ENCODE measurements around the gene EXOC1. TPM values are rescaled to one million over a fixed set of nuclear protein-coding genes. Genes with fewer than 3 reads are reported as not detected.

The EXOC1 gene, protein sequence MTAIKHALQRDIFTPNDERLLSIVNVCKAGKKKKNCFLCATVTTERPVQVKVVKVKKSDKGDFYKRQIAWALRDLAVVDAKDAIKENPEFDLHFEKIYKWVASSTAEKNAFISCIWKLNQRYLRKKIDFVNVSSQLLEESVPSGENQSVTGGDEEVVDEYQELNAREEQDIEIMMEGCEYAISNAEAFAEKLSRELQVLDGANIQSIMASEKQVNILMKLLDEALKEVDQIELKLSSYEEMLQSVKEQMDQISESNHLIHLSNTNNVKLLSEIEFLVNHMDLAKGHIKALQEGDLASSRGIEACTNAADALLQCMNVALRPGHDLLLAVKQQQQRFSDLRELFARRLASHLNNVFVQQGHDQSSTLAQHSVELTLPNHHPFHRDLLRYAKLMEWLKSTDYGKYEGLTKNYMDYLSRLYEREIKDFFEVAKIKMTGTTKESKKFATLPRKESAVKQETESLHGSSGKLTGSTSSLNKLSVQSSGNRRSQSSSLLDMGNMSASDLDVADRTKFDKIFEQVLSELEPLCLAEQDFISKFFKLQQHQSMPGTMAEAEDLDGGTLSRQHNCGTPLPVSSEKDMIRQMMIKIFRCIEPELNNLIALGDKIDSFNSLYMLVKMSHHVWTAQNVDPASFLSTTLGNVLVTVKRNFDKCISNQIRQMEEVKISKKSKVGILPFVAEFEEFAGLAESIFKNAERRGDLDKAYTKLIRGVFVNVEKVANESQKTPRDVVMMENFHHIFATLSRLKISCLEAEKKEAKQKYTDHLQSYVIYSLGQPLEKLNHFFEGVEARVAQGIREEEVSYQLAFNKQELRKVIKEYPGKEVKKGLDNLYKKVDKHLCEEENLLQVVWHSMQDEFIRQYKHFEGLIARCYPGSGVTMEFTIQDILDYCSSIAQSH
- total RNA-seq, result 1 to 10 TPM; 6.7 to 9.8 (median 9.2) TPM
- long read RNA-seq, partial matches to known transcripts, result 0 of 1 reads
- long read RNA-seq, other reads (novel, unspliced or antisense), result 1 of 1 reads

GRCh38 chr4:55853484-55854046, at the start of gene EXOC1:
Gene EXOC1, plus strand, starts transcription at chr4:55853648. Its CDS starts 4,676 bp downstream, at chr4:55858324.
- intact Hi-C loops (cut with DNase I), result no loop called here
- ATAC-seq, result peak; percentile 100
- WGBS (ENCODE audit: insufficient coverage, low coverage, low lambda C conversion rate, missing lambda C conversion rate), result under 1% methylated on average over 38 of the region's 50 CpGs
- peak within 1 kb of the TSS; percentile 49 to 58 (median 54) for H3K27ac ChIP-seq
- H3K27me3 ChIP-seq, result no peaks in the 10 kb centered on the region
- H3K36me3 ChIP-seq, result no peaks in the 10 kb centered on the region
- peak; percentile 97 to 98 (median 98) for DNase-seq
- H3K4me1 ChIP-seq, result no peaks in the 10 kb centered on the region
- peak within 1 kb of the TSS; percentile 77 to 97 (median 91) for H3K4me3 ChIP-seq
- no peaks in the 10 kb centered on the region for H3K9me3 ChIP-seq
- TF ChIP-seq, protein P1, sequence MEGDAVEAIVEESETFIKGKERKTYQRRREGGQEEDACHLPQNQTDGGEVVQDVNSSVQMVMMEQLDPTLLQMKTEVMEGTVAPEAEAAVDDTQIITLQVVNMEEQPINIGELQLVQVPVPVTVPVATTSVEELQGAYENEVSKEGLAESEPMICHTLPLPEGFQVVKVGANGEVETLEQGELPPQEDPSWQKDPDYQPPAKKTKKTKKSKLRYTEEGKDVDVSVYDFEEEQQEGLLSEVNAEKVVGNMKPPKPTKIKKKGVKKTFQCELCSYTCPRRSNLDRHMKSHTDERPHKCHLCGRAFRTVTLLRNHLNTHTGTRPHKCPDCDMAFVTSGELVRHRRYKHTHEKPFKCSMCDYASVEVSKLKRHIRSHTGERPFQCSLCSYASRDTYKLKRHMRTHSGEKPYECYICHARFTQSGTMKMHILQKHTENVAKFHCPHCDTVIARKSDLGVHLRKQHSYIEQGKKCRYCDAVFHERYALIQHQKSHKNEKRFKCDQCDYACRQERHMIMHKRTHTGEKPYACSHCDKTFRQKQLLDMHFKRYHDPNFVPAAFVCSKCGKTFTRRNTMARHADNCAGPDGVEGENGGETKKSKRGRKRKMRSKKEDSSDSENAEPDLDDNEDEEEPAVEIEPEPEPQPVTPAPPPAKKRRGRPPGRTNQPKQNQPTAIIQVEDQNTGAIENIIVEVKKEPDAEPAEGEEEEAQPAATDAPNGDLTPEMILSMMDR (IDR thresholded peaks at IDR 0.05), result no peak
- TF ChIP-seq POLR2A (IDR thresholded peaks at IDR 0.05), result peak; percentile 45

- Histone ChIP-seq H3K36me3 (no peaks in the 10 kb centered on the region), H3K4me3 (no peak overlapping the region), H3K27me3 (no peaks in the 10 kb centered on the region), H3K27ac (no peak overlapping the region), H3K9me3 (no peaks in the 10 kb centered on the region), H3K4me1 (no peaks in the 10 kb centered on the region)
- intact Hi-C loops (cut with DNase I), result no loop called here
- ATAC-seq, result no peak
- TF ChIP-seq, protein P1 (IDR thresholded peaks at IDR 0.05), result no peak
- TF ChIP-seq POLR2A (IDR thresholded peaks at IDR 0.05), result no peak
- DNase-seq, result no peak
Observed at GRCh38 chr4:55807556-55807955, 45.9 kb upstream of the EXOC1 start.

DNA sequence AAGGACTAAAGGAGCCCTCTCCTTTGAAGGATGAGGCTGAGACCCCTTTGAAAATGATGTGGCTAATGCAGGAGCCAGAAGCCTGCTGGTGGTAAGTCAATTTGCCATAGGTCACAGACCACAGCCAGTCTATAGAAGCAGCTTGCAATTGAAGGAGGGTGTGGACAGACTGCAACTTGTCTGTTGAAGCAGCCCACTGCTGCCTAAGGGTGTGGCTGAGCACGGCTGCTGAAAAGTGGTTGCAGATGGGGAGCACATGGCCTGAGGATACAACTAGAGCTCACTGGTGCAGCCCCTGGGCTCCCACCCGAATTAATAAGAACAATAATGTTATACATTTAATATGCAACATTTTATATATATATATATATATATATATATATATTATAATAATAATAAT, 45.3 kb upstream of the EXOC1 start:
- DNase-seq (no peak), ATAC-seq (no peak)
- H3K27ac ChIP-seq, result no peak overlapping the region
- H3K9me3 ChIP-seq, result no peaks in the 10 kb centered on the region
- intact Hi-C loops (cut with DNase I), result no loop called here
- no peaks in the 10 kb centered on the region for H3K4me1 ChIP-seq
- WGBS (ENCODE audit: insufficient coverage, low coverage, low lambda C conversion rate, missing lambda C conversion rate), result 42% methylated on average over 2 of the region's 2 CpGs
- H3K36me3 ChIP-seq, result no peaks in the 10 kb centered on the region
- no peak overlapping the region for H3K4me3 ChIP-seq
- H3K27me3 ChIP-seq, result no peaks in the 10 kb centered on the region
- TF ChIP-seq, protein P1 (IDR thresholded peaks at IDR 0.05), result no peak
- TF ChIP-seq POLR2A (IDR thresholded peaks at IDR 0.05), result no peak

- H3K9me3 ChIP-seq, result no peaks in the 10 kb centered on the region
- DNase-seq, result no peak
- H3K4me1 ChIP-seq, result no peaks in the 10 kb centered on the region
- H3K36me3 ChIP-seq, result no peaks in the 10 kb centered on the region
- no peaks in the 10 kb centered on the region for H3K27me3 ChIP-seq
- H3K4me3 ChIP-seq, result no peak overlapping the region
- ATAC-seq, result no peak
- H3K27ac ChIP-seq, result no peak overlapping the region
- WGBS (ENCODE audit: insufficient coverage, low coverage, low lambda C conversion rate, missing lambda C conversion rate), result 43% methylated on average over 5 of the region's 5 CpGs
- intact Hi-C loops (cut with DNase I), result no loop called here
- TF ChIP-seq, protein P1 (IDR thresholded peaks at IDR 0.05), result no peak
- no peak for TF ChIP-seq POLR2A (IDR thresholded peaks at IDR 0.05)
Observed at GRCh38 chr4:55808632-55809031, 44.8 kb upstream of the EXOC1 start.
